K562 (cell line): Measurements from ENCODE around the gene PSMD14. TPM values are rescaled to one million over a fixed set of nuclear protein-coding genes. Genes with fewer than 3 reads are reported as not detected.

Experiments used
- ATAC-seq: fragments of 200-7000 bp; cut with Tn5 transposase; 3 replicates; pipeline ENCODE4 v1.9.1; 2020; ENCODE audit warnings: moderate library complexity
- BruUV-seq: library from RNA; stranded (reverse); fragments of 400-500 nt; replicated peaks from 2 replicates; lab custom pipeline; 2021; lab: Mats Ljungman, UMichigan
- CTCF ChIA-PET: fragments of 300-600 bp; formaldehyde crosslinking; extraction: SDS; loops from one replicate; lab custom pipeline; 2021; ENCODE audit warnings: low intra/inter-chr PET ratio; lab: Yijun Ruan, JAX
- POLR2A ChIA-PET: fragments of 300-600, 350-650 bp; sonication (Branson Sonifier 250); formaldehyde crosslinking; extraction: SDS; loops from one replicate; lab custom pipeline; 2021; ENCODE audit warnings: antibody characterized with exemption, inconsistent platforms; lab: Yijun Ruan, JAX
- DNase-seq, 4 experiments: peaks; one replicate each; pipeline versions ENCODE4 v3.0.0 to v3.0.0-alpha.2; 2011 to 2018; ENCODE audit warnings: low spot score in 3 of 4, mixed read lengths in 3 of 4; ENCODE audit errors: extremely low read depth in 1 of 4
- FAIRE-seq: peaks from 2 replicates; lab custom pipeline; 2011; peaks lifted over from hg19 to GRCh38; lab: Jason Lieb, UNC
- H2AFZ ChIP-seq: 2 replicates; pipeline ENCODE4 v1.6.0; 2011; ENCODE audit warnings: low read depth, low read length, control low read depth, inconsistent platforms
- H3K27ac ChIP-seq: fragments of 200-600 bp; 3 replicates; pipeline ENCODE4 v1.8.0; 2011; ENCODE audit warnings: low read depth, mild to moderate bottlenecking, control low read depth, inconsistent platforms, low read length, moderate library complexity, mixed read lengths; ENCODE audit errors: extremely low read depth
- H3K27me3 ChIP-seq, 2 experiments: fragments of 300-600 bp in 1 of 2; 2 replicates in 1 of 2; 3 replicates in 1 of 2; pipeline versions ENCODE4 v1.6.0 to v1.8.0; 2011; ENCODE audit warnings: inconsistent platforms in 2 of 2, low read length in 2 of 2, mild to moderate bottlenecking in 1 of 2, mixed read lengths in 1 of 2, moderate library complexity in 1 of 2; ENCODE audit not compliant: control insufficient read depth in 2 of 2, insufficient read depth in 2 of 2
- H3K36me3 ChIP-seq: fragments of 300-600 bp; 3 replicates; pipeline ENCODE4 v1.8.0; 2011; ENCODE audit warnings: mild to moderate bottlenecking, low read length, inconsistent platforms; ENCODE audit not compliant: control insufficient read depth, insufficient read depth
- H3K4me1 ChIP-seq, 2 experiments: fragments of 200-600 bp in 1 of 2; replicated peaks in 1 of 2; 2 replicates in 1 of 2; 3 replicates in 1 of 2; pipeline versions ENCODE4 v1.5.1 to v1.8.0; 2011; ENCODE audit warnings: inconsistent platforms in 2 of 2, low read length in 2 of 2, mild to moderate bottlenecking in 1 of 2, mixed read lengths in 1 of 2, moderate library complexity in 1 of 2; ENCODE audit not compliant: control insufficient read depth in 2 of 2, insufficient read depth in 2 of 2
- H3K4me2 ChIP-seq: 2 replicates; pipeline ENCODE4 v1.6.1; 2011; ENCODE audit warnings: low read length, control low read depth, inconsistent platforms, mixed read lengths; ENCODE audit not compliant: insufficient read depth
- H3K4me3 ChIP-seq: fragments of 200-600 bp; sonication (generic), shearing (Covaris generic); 2 replicates; pipeline ENCODE4 v1.5.1; 2016; ENCODE audit warnings: control low read depth, inconsistent platforms
- H3K79me2 ChIP-seq: fragments of 200-600 bp; 3 replicates; pipeline ENCODE4 v1.8.0; 2011; ENCODE audit warnings: low read length, inconsistent platforms; ENCODE audit not compliant: control insufficient read depth, insufficient read depth
- H3K9ac ChIP-seq, 2 experiments: 2 replicates each; pipeline versions ENCODE4 v1.6.0 to v1.6.1; 2011; ENCODE audit warnings: low read depth in 2 of 2, low read length in 2 of 2, control low read depth in 1 of 2, inconsistent platforms in 1 of 2, mild to moderate bottlenecking in 1 of 2, mixed read lengths in 1 of 2; ENCODE audit not compliant: insufficient read depth in 1 of 2
- H3K9me1 ChIP-seq: one replicate; pipeline ENCODE4 v1.6.0; 2011; ENCODE audit warnings: inconsistent platforms, mild to moderate bottlenecking, low read length, moderate library complexity; ENCODE audit not compliant: control insufficient read depth, insufficient read depth
- H3K9me3 ChIP-seq: replicated peaks from 2 replicates; pipeline ENCODE4 v1.5.1; 2011; ENCODE audit warnings: low read depth, low read length, inconsistent platforms; ENCODE audit not compliant: control insufficient read depth, insufficient read depth
- H4K20me1 ChIP-seq: replicated peaks from 2 replicates; pipeline ENCODE4 v1.6.1; 2011; ENCODE audit warnings: low read length, inconsistent platforms, mixed read lengths; ENCODE audit not compliant: control insufficient read depth, insufficient read depth
- ARID1B ChIP-seq: fragments of 450-650 bp; IDR thresholded peaks from 2 replicates; pipeline ENCODE4 v1.6.1; 2016; ENCODE audit warnings: antibody characterized with exemption, mild to moderate bottlenecking, inconsistent platforms
- CAMTA2 ChIP-seq: fragments of 250-450 bp; sonication (Bioruptor Pico); conservative IDR thresholded peaks from 2 replicates; pipeline ENCODE4 v1.5.1; 2022
- ERF ChIP-seq: fragments of 450-650 bp; formaldehyde crosslinking; IDR thresholded peaks from 2 replicates; pipeline ENCODE4 v1.4.0; 2020; ENCODE audit warnings: mild to moderate bottlenecking, mixed read lengths
- ETV1 ChIP-seq: fragments of 450-650 bp; conservative IDR thresholded peaks from 2 replicates; pipeline ENCODE4 v1.6.1; 2016; ENCODE audit warnings: missing genetic modification characterization, control low read depth, low read depth, missing compliant biosample characterization
- ETV5 ChIP-seq: sonication (generic); formaldehyde crosslinking; IDR thresholded peaks from 2 replicates; pipeline ENCODE4 v1.4.0; 2020; ENCODE audit warnings: low read depth, mild to moderate bottlenecking, missing genetic modification reagents
- HDAC3 ChIP-seq: fragments of 450-650 bp; IDR thresholded peaks from 2 replicates; pipeline ENCODE4 v1.6.1; 2018; ENCODE audit warnings: borderline replicate concordance, mild to moderate bottlenecking, moderate library complexity; ENCODE audit not compliant: partially characterized antibody
- HNRNPL ChIP-seq: fragments of 200-400 bp; formaldehyde crosslinking; IDR thresholded peaks from 2 replicates; pipeline ENCODE4 v1.6.1; 2017; ENCODE audit warnings: low read depth, mild to moderate bottlenecking, low read length
- PHB ChIP-seq: fragments of 250-450 bp; sonication (Bioruptor Pico); IDR thresholded peaks from 2 replicates; pipeline ENCODE4 v1.5.0; 2021
- SOX6 ChIP-seq: fragments of 450-650 bp; IDR thresholded peaks from 2 replicates; pipeline ENCODE4 v1.6.1; 2014; ENCODE audit warnings: mild to moderate bottlenecking
- TGIF2 ChIP-seq: sonication (generic); formaldehyde crosslinking; IDR thresholded peaks from 2 replicates; pipeline ENCODE4 v1.8.1; 2022; ENCODE audit warnings: mild to moderate bottlenecking, missing genetic modification reagents, moderate library complexity
- U2AF2 ChIP-seq: fragments of 200-400 bp; formaldehyde crosslinking; optimal IDR thresholded peaks from 2 replicates; pipeline ENCODE3; 2017; ENCODE audit warnings: low read depth, mild to moderate bottlenecking, low read length
- WGBS: fragments of 100-300 bp; shearing (Covaris generic); methylation state at CpG from one replicate; pipeline ENCODE4 v1.1.6; 2016; ENCODE audit warnings: low coverage, mixed read lengths; ENCODE audit not compliant: insufficient coverage; ENCODE audit errors: missing lambda C conversion rate; 5-methylcytosine and 5-hydroxymethylcytosine counted together
- in situ Hi-C: fragments of 300-500 bp; cut with MboI; formaldehyde crosslinking; loops from 4 replicates; pipeline ENCODE4 v1.15.0; 2018; ENCODE audit warnings: inconsistent platforms, mixed read lengths
- intact Hi-C: fragments of 100-400 bp; cut with micrococcal nuclease; formaldehyde crosslinking; loops from 2 replicates; pipeline ENCODE4 v1.14.2; 2022
- polyA plus RNA-seq, 8 experiments: library from polyadenylated mRNA; depleted of rRNA in 4 of 8; stranded (reverse) in 5 of 8; unstranded in 3 of 8; fragments of >200 nt; fragmentation: Nextera tagmentation in 2 of 8; fragmentation: Illumina TruSeq in 1 of 8; extraction: Ambion mirVana in 2 of 8; extraction: Trizol in 1 of 8; gene quantifications; 2 replicates each; pipeline versions ENCODE4 v1.2.1 to v1.2.3, GENCODE V29; 2011 to 2014; ENCODE audit warnings: inconsistent platforms in 1 of 8, missing spikeins in 1 of 8
- total RNA-seq, 7 experiments: library from RNA; depleted of rRNA in 6 of 7; stranded (reverse); fragments of >200 nt in 6 of 7; fragmentation: Illumina TruSeq in 2 of 7; extraction: Trizol in 2 of 7; gene quantifications; 2 replicates each; pipeline versions ENCODE4 v1.2.1 to v1.2.3, GENCODE V29; 2011 to 2021; ENCODE audit warnings: low replicate concordance in 1 of 7
- TF ChIP-seq, protein P1 (sequence below), 2 experiments: fragments of 450-650 bp in 1 of 2; sonication (generic) in 1 of 2; formaldehyde crosslinking in 1 of 2; IDR thresholded peaks in 1 of 2; conservative IDR thresholded peaks in 1 of 2; 2 replicates each; pipeline versions ENCODE4 v1.6.1 to v1.8.1; 2016 to 2023; ENCODE audit warnings: mild to moderate bottlenecking in 2 of 2, moderate library complexity in 2 of 2, inconsistent platforms in 1 of 2, missing genetic modification reagents in 1 of 2
- TF ChIP-seq, protein P2 (sequence below): fragments of 200-800 bp; sonication (Bioruptor generic); IDR thresholded peaks from 2 replicates; pipeline ENCODE4 v1.6.1; 2017; ENCODE audit warnings: missing genetic modification characterization, missing compliant biosample characterization
- TF ChIP-seq, protein P3 (sequence below): sonication (generic); formaldehyde crosslinking; IDR thresholded peaks from 2 replicates; pipeline ENCODE4 v1.8.1; 2023; ENCODE audit warnings: mild to moderate bottlenecking, missing genetic modification reagents, moderate library complexity

Gene PSMD14
- total and polyA plus RNA-seq, 9 of the 15 experiments (the other 6 are each of a cell fraction or from before 2014, with no cell fraction given), result 151 to 515 (median 228) TPM

DNA sequence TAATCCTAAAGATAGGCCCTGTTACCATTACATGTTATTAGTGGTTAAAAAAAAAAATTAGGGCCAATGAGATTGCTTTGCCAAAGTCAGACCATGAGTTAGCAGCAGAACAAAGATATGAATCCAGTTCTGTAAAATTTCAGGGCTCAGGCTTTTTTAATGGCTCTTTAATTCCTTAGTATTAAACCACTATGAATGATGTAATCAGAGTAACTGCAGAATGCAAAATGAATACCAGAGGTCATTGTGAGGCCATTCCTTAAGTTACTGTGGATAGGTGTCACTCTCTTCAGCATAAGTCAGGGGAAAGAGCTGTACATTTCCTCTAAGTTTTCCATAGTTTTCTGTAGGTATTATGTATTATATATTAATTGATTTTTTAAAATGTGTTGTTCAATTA lies 65.7 kb downstream of the PSMD14 start:
- intact Hi-C loops, result no loop called here
- no peak for FAIRE-seq
- Histone ChIP-seq H3K9me3 (no peaks in the 10 kb centered on the region), H3K79me2 (peaks cover 2% of the 10 kb centered on the region; the same call in 1 of the 3 replicates)
- no peak for DNase-seq
- TF ChIP-seq, protein P1, sequence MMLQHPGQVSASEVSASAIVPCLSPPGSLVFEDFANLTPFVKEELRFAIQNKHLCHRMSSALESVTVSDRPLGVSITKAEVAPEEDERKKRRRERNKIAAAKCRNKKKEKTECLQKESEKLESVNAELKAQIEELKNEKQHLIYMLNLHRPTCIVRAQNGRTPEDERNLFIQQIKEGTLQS (IDR thresholded peaks at IDR 0.05), result peak; percentile 28; the same call in 1 of the 2 replicates
- TF ChIP-seq, protein P1 (CRISPR knock-in tag; conservative IDR thresholded peaks at IDR 0.05), result no peak
- TF ChIP-seq HDAC3 (no peak), SOX6 (no peak), ETV5 (CRISPR knock-in tag) (no peak)
- TF ChIP-seq, all 486 proteins: peak for 1
- Histone ChIP-seq H3K9ac (no peak overlapping the region), H3K27me3 (no peaks in the 10 kb centered on the region), H3K36me3 (peaks cover 75% of the 10 kb centered on the region), H3K4me1 (no peaks in the 10 kb centered on the region), H3K4me2 (no peak overlapping the region), H4K20me1 (no peaks in the 10 kb centered on the region), H3K27ac (no peak overlapping the region), H2AFZ (no peak overlapping the region), H3K4me3 (no peak overlapping the region), H3K9me1 (no peaks in the 10 kb centered on the region)
- POLR2A ChIA-PET, result no interaction called here
- no TSS peak for BruUV-seq
- peak; percentile 47; the same call in 1 of the 3 replicates for ATAC-seq
- CTCF ChIA-PET, result no interaction called here
- in situ Hi-C loops, result no loop called here

DNA sequence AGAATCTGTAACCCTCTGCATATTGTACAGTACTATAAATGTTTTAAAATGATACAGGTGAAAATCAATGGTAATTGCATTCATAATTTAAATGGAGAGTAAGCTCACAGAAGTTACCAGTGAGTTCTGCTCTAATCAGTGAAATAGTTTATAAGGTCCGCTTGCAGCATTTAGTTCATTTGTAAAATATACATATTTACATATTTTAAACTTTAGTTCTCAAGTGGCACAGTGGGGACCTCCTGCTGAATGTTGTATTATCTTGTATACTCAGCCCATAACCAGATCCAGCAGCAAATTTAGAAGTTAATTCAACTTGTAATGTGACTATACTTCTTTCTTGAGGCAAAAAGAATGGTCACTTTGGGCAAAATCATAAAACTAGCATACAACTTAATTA lies 66.2 kb downstream of the PSMD14 start:
- CTCF ChIA-PET, result no interaction called here
- 100% methylated on average over 1 of the region's 1 CpG for WGBS
- no peak overlapping the region for H3K9ac ChIP-seq

More for the DNA sequence above, 66.2 kb downstream of the PSMD14 start:
- H3K4me3 ChIP-seq, result no peak overlapping the region
- BruUV-seq, result no TSS peak
- intact Hi-C loops (no loop called here), in situ Hi-C loops (no loop called here)
- H3K27me3 ChIP-seq, result no peaks in the 10 kb centered on the region
- no peak for ATAC-seq
- no peak for FAIRE-seq
- no peaks in the 10 kb centered on the region for H3K9me3 ChIP-seq
- no peak overlapping the region for H3K4me2 ChIP-seq
- H3K27ac ChIP-seq, result no peak overlapping the region
- peaks cover 2% of the 10 kb centered on the region; the same call in 1 of the 3 replicates for H3K79me2 ChIP-seq
- no peaks in the 10 kb centered on the region for H3K9me1 ChIP-seq
- H4K20me1 ChIP-seq, result no peaks in the 10 kb centered on the region
- H2AFZ ChIP-seq, result no peak overlapping the region
- TF ChIP-seq, protein P2, sequence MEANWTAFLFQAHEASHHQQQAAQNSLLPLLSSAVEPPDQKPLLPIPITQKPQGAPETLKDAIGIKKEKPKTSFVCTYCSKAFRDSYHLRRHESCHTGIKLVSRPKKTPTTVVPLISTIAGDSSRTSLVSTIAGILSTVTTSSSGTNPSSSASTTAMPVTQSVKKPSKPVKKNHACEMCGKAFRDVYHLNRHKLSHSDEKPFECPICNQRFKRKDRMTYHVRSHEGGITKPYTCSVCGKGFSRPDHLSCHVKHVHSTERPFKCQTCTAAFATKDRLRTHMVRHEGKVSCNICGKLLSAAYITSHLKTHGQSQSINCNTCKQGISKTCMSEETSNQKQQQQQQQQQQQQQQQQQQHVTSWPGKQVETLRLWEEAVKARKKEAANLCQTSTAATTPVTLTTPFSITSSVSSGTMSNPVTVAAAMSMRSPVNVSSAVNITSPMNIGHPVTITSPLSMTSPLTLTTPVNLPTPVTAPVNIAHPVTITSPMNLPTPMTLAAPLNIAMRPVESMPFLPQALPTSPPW (CRISPR knock-in tag), result no peak
- TF ChIP-seq PHB, result no peak
- TF ChIP-seq HNRNPL, result no peak
- TF ChIP-seq, protein P3, sequence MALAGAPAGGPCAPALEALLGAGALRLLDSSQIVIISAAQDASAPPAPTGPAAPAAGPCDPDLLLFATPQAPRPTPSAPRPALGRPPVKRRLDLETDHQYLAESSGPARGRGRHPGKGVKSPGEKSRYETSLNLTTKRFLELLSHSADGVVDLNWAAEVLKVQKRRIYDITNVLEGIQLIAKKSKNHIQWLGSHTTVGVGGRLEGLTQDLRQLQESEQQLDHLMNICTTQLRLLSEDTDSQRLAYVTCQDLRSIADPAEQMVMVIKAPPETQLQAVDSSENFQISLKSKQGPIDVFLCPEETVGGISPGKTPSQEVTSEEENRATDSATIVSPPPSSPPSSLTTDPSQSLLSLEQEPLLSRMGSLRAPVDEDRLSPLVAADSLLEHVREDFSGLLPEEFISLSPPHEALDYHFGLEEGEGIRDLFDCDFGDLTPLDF (CRISPR knock-in tag), result no peak
- no peak for TF ChIP-seq ARID1B
- no peak for TF ChIP-seq U2AF2
- no peak for TF ChIP-seq ERF (CRISPR knock-in tag)
- no peak for TF ChIP-seq ETV1 (tag)
- TF ChIP-seq TGIF2, result no peak
- no peak for TF ChIP-seq CAMTA2
- TF ChIP-seq, all 486 proteins: peak for 0
- no peak for DNase-seq
- POLR2A ChIA-PET, result no interaction called here
- no peaks in the 10 kb centered on the region for H3K4me1 ChIP-seq
- H3K36me3 ChIP-seq, result peaks cover 75% of the 10 kb centered on the region
